ENCODE results near the gene PYGB. TPM values are rescaled to one million over a fixed set of nuclear protein-coding genes. Genes with fewer than 3 reads are reported as not detected.

The PYGB gene
- total RNA-seq, 1 experiment from 2014 or later: 220 TPM

- TF ChIP-seq REST (IDR thresholded peaks at IDR 0.05; ENCODE audit: insufficient read depth in 1 of 2, low read depth in 2 of 2, low read length in 1 of 2): no peak
- TF ChIP-seq POLR2AphosphoS5 (IDR thresholded peaks at IDR 0.05; ENCODE audit: low read depth, low read length): no peak
- TF ChIP-seq TCF7L2 (IDR thresholded peaks at IDR 0.05; ENCODE audit: low read depth, low read length): no peak
- TF ChIP-seq CTCF (IDR thresholded peaks at IDR 0.05): no peak
- TF ChIP-seq SIN3A (IDR thresholded peaks at IDR 0.05; ENCODE audit: borderline replicate concordance, insufficient read depth, low read depth, low read length): no peak
- POLR2A ChIA-PET: interaction anchor here (0.5 kb wide), 1 partner anchor 1057 kb away, joined by 4 read pairs; no protein-coding TSS in a partner anchor
- in situ Hi-C loops (cut with HindIII; ENCODE audit: low pct_unique_long_range_greater_than_20kb, low sequenced_read_pairs): no loop called here
Measured at GRCh38 chr20:25285091-25285647, 37.3 kb downstream of the PYGB start.

GRCh38 chr20:25285856-25286798 lies 38.2 kb downstream of the PYGB start:
- intact Hi-C loops (cut with micrococcal nuclease; ENCODE audit: unreplicated experiment): no loop called here

More at GRCh38 chr20:25285091-25285647, 37.3 kb downstream of the PYGB start:
- H3K27ac ChIP-seq (ENCODE audit: low read length): no peak overlapping the region
- DNase-seq (ENCODE audit: low read depth, low spot score) (no peak), ATAC-seq (no peak)
- BruUV-seq (replicated peaks): TSS peak; percentile 45
- H3K9me3 ChIP-seq (ENCODE audit: control insufficient read depth, insufficient read depth, low read depth, low read length): no peaks in the 10 kb centered on the region
- no peaks in the 10 kb centered on the region for H3K4me1 ChIP-seq (ENCODE audit: control insufficient read depth, insufficient read depth, low read length)
- H3K36me3 ChIP-seq (ENCODE audit: control insufficient read depth, insufficient read depth, low read length): peaks cover 23% of the 10 kb centered on the region
- H3K27me3 ChIP-seq (ENCODE audit: control insufficient read depth, insufficient read depth, low read length): no peaks in the 10 kb centered on the region
- CTCF ChIA-PET: no interaction called here
- intact Hi-C loops (cut with micrococcal nuclease; ENCODE audit: unreplicated experiment): no loop called here
- H3K4me3 ChIP-seq (ENCODE audit: low read depth in 2 of 2, low read length in 2 of 2): no peak overlapping the region

More at GRCh38 chr20:25285856-25286798, 38.2 kb downstream of the PYGB start:
- Histone ChIP-seq H3K27me3 (ENCODE audit: control insufficient read depth, insufficient read depth, low read length) (no peaks in the 10 kb centered on the region), H3K36me3 (ENCODE audit: control insufficient read depth, insufficient read depth, low read length) (peaks cover 22% of the 10 kb centered on the region), H3K27ac (ENCODE audit: low read length) (peak overlapping the region; percentile 1), H3K4me1 (ENCODE audit: control insufficient read depth, insufficient read depth, low read length) (no peaks in the 10 kb centered on the region), H3K9me3 (ENCODE audit: control insufficient read depth, insufficient read depth, low read depth, low read length) (no peaks in the 10 kb centered on the region), H3K4me3 (ENCODE audit: low read depth in 2 of 2, low read length in 2 of 2) (no peak overlapping the region)
- ATAC-seq: no peak
- in situ Hi-C loops (cut with HindIII; ENCODE audit: low pct_unique_long_range_greater_than_20kb, low sequenced_read_pairs): no loop called here
- ChIA-PET POLR2A (no interaction called here), CTCF (no interaction called here)
- TF ChIP-seq SIN3A (IDR thresholded peaks at IDR 0.05; ENCODE audit: borderline replicate concordance, insufficient read depth, low read depth, low read length) (no peak), TCF7L2 (IDR thresholded peaks at IDR 0.05; ENCODE audit: low read depth, low read length) (no peak), CTCF (IDR thresholded peaks at IDR 0.05) (no peak), REST (IDR thresholded peaks at IDR 0.05; ENCODE audit: insufficient read depth in 1 of 2, low read depth in 2 of 2, low read length in 1 of 2) (no peak), POLR2AphosphoS5 (IDR thresholded peaks at IDR 0.05; ENCODE audit: low read depth, low read length) (no peak)
- DNase-seq (ENCODE audit: low read depth, low spot score): no peak
- no TSS peak for BruUV-seq (replicated peaks)

Measured in Panc1 (cell line).